Ectodermal cell (in vitro differentiated cells): ENCODE data around the gene TRIM56.
"Not testable (repeated sequence)": the region's sequence is repeated elsewhere in the genome, so short reads cannot be mapped to it uniquely, and the experiment has no call there.

Experiments
- H3K27ac ChIP-seq: 2 replicates; pipeline ENCODE4 v1.7.0; 2013; ENCODE audit warnings: mild to moderate bottlenecking, low read depth, low read length; ENCODE audit not compliant: insufficient read depth, poor library complexity, severe bottlenecking
- H3K27me3 ChIP-seq: 2 replicates; pipeline ENCODE4 v1.7.0; 2013; ENCODE audit warnings: mild to moderate bottlenecking, low read length; ENCODE audit not compliant: insufficient read depth, control insufficient read depth, poor library complexity, severe bottlenecking
- H3K36me3 ChIP-seq: one replicate; pipeline ENCODE4 v1.7.0; 2013; ENCODE audit warnings: low read length; ENCODE audit not compliant: control insufficient read depth, insufficient read depth
- H3K4me1 ChIP-seq: one replicate; pipeline ENCODE4 v1.7.0; 2013; ENCODE audit warnings: low read length; ENCODE audit not compliant: control insufficient read depth, insufficient read depth
- H3K4me3 ChIP-seq: 2 replicates; pipeline ENCODE4 v1.7.0; 2013; ENCODE audit warnings: low read depth, low read length, control low read depth; ENCODE audit not compliant: insufficient read depth
- H3K9me3 ChIP-seq: 2 replicates; pipeline ENCODE4 v1.7.0; 2013; ENCODE audit warnings: mild to moderate bottlenecking, low read length, moderate library complexity; ENCODE audit not compliant: control insufficient read depth
- WGBS, 2 experiments: methylation state at CpG; one replicate each; pipeline ENCODE4 v1.1.7; 2013; ENCODE audit warnings: missing lambda C conversion rate in 2 of 2; 5-methylcytosine and 5-hydroxymethylcytosine counted together

The TRIM56 gene

DNA sequence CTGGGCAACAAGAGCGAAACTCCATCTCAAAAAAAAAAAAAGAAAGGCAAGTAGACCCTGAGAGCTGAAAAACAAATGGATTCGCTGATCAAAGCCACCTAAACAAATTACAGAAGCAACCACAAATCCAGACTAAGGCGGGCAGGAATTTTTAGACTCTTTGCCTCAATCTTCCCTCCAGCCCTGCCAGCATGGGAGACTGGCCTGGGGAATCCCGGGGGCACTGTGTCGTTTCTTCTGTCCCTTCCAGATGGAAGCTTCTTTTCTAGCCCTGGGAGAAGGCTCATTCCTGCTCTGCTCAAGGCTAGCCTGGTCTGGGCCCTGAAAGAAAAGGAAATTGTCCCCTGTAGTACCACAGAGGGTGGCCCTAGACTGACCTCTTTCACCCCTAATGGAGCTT lies 26.0 kb downstream of the TRIM56 start:
- Histone ChIP-seq H3K4me1 (peaks cover 5% of the 10 kb centered on the region), H3K27ac (no peak overlapping the region), H3K27me3 (no peaks in the 10 kb centered on the region), H3K36me3 (no peaks in the 10 kb centered on the region), H3K4me3 (no peak overlapping the region), H3K9me3 (no peaks in the 10 kb centered on the region)
- 86 to 93% methylated on average over 5 of the region's 5 CpGs for WGBS, 2 experiments

GRCh38 chr7:101112233-101112632 lies 27.0 kb downstream of the TRIM56 start:
- 92 to 93% methylated on average over 11 of the region's 11 CpGs for WGBS, 2 experiments
- Histone ChIP-seq H3K27me3 (no peaks in the 10 kb centered on the region), H3K9me3 (no peaks in the 10 kb centered on the region), H3K27ac (no peak overlapping the region), H3K4me3 (no peak overlapping the region), H3K4me1 (peaks cover 5% of the 10 kb centered on the region), H3K36me3 (no peaks in the 10 kb centered on the region)

DNA sequence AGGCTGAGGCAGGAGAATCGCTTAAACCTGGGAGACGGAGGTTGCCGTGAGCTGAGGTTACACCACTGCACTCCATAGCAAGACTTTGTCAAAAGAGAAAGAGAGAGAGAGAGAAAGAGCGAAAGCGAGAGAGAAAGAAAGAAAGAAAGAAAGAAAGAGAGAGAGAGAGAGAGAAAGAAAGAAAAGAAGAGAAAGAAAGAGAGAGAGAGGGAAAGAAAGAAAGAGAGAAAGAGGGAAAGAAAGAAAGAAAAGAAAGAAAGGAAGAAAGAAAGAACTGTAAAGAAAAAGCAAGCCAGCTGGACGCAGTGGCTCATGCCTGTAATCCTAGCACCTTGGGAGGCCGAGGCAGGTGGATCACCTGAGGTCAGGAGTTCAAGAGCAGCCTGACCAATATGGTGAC lies 27.9 kb downstream of the TRIM56 start:
- H3K4me1 ChIP-seq, H3K9me3 ChIP-seq, H3K36me3 ChIP-seq, H3K27me3 ChIP-seq, H3K4me3 ChIP-seq, H3K27ac ChIP-seq: not testable (repeated sequence)
- 92% methylated on average over 7 of the region's 7 CpGs for WGBS, 2 experiments

- 94% methylated on average over 11 of the region's 11 CpGs for WGBS, 2 experiments
These were observed 28.6 kb downstream of the TRIM56 start for GRCh38 chr7:101113836-101114235.

DNA sequence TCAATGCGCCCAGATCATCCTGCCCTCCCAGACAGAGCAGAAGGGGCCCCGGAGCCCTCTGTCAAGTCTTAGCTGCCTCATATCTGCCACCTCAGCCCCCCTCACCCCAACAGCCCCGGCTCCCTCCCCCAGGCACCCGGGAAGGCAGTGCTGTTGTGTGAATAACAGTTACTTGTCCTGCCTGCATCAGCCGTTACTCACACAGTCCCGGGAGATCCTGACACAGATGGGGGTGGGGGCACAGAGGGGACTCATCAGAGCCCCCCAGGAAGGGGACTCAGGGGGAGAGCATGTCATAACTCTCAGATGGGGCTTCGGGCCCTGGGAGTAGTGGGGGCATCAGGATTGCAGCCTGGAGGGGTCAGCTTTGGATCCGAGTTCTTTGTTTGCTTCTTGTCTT lies 29.2 kb downstream of the TRIM56 start:
- no peak overlapping the region for H3K27ac ChIP-seq
- 80 to 85% methylated on average over 7 of the region's 8 CpGs for WGBS, 2 experiments
- H3K9me3 ChIP-seq: no peaks in the 10 kb centered on the region
- H3K36me3 ChIP-seq: no peaks in the 10 kb centered on the region
- no peaks in the 10 kb centered on the region for H3K27me3 ChIP-seq
- H3K4me3 ChIP-seq: no peak overlapping the region
- H3K4me1 ChIP-seq: no peaks in the 10 kb centered on the region

More at GRCh38 chr7:101113836-101114235, 28.6 kb downstream of the TRIM56 start:
- H3K4me1 ChIP-seq: no peaks in the 10 kb centered on the region
- H3K27ac ChIP-seq: no peak overlapping the region
- no peak overlapping the region for H3K4me3 ChIP-seq
- no peaks in the 10 kb centered on the region for H3K9me3 ChIP-seq
- no peaks in the 10 kb centered on the region for H3K36me3 ChIP-seq
- H3K27me3 ChIP-seq: no peaks in the 10 kb centered on the region

DNA sequence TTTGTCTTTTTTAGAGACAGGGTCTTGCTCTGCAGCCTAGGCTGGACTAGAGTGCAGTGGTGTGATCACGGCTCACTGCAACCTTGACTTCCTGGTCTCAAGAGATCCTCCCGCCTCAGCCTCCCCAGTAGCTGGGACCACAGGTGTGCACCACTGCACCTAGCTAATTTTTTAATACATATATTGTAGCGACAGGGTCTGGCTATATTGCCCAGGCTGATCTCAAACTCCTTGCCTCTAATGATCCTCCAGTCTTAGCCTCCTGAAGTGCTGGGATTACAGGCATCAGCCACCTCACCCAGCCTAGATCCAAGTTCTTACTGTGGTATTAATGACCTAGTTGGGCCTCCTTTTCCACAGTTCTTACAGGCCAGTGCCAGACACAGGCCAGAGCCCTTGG lies 29.9 kb downstream of the TRIM56 start:
- Histone ChIP-seq H3K4me3 (no peak overlapping the region), H3K27ac (no peak overlapping the region), H3K4me1 (no peaks in the 10 kb centered on the region), H3K27me3 (no peaks in the 10 kb centered on the region), H3K36me3 (no peaks in the 10 kb centered on the region), H3K9me3 (no peaks in the 10 kb centered on the region)
- WGBS, 2 experiments: 88 to 96% methylated on average over 3 of the region's 3 CpGs

- no peaks in the 10 kb centered on the region for H3K36me3 ChIP-seq
- H3K4me3 ChIP-seq: no peak overlapping the region
- H3K27me3 ChIP-seq: no peaks in the 10 kb centered on the region
- H3K27ac ChIP-seq: no peak overlapping the region
- 83 to 87% methylated on average over 10 of the region's 10 CpGs for WGBS, 2 experiments
- peaks cover 1% of the 10 kb centered on the region for H3K4me1 ChIP-seq
- no peaks in the 10 kb centered on the region for H3K9me3 ChIP-seq
These were observed 31.6 kb downstream of the TRIM56 start for GRCh38 chr7:101116898-101117297.

DNA sequence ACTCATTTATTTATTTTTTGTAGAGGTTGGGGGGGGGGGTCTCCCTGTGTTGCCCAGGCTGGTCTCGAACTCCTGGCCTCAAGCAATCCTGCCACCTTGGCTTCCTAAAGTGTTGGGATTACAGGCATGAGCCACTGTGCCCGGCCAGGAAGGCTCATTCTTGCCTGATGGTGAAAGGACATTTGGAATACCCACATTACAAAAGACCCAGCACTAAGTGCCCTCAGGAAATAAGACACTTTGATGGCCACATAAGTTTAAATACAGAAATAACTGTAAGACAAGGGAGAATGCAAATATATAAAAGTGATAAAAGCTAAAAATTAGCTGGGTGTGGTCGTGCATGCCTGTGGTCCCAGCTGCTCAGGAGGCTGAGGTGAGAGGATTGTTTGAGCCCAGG lies 33.6 kb downstream of the TRIM56 start:
- H3K4me1 ChIP-seq: peaks cover 4% of the 10 kb centered on the region
- no peaks in the 10 kb centered on the region for H3K27me3 ChIP-seq
- H3K36me3 ChIP-seq: no peaks in the 10 kb centered on the region
- no peak overlapping the region for H3K27ac ChIP-seq
- H3K4me3 ChIP-seq: no peak overlapping the region
- WGBS, 2 experiments: 88 to 91% methylated on average over 3 of the region's 3 CpGs
- no peaks in the 10 kb centered on the region for H3K9me3 ChIP-seq

GRCh38 chr7:101119876-101120275 lies 34.6 kb downstream of the TRIM56 start:
- no peaks in the 10 kb centered on the region for H3K9me3 ChIP-seq
- H3K27ac ChIP-seq: no peak overlapping the region
- H3K27me3 ChIP-seq: no peaks in the 10 kb centered on the region
- 87% methylated on average over 10 of the region's 10 CpGs for WGBS, 2 experiments
- H3K4me3 ChIP-seq: no peak overlapping the region
- peaks cover 4% of the 10 kb centered on the region for H3K4me1 ChIP-seq
- H3K36me3 ChIP-seq: no peaks in the 10 kb centered on the region

DNA sequence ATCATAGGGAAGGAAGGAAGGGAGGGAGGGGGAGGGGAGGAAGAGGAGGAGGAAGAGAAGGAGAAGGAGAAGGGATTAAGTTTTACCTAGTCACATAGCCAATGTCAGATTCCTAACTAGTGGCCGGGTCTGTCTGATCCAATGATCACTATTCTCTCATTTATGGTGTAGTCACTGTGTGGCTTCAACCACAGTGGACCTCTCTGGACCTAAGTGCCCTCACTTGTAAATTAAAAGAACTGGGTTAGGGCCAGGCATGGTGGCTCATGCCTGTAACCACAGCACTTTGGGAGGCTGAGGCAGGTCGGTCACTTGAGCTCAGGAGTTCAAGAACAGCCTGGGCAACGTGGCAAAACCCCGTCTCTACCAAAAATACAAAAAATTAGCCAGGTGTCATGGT lies 35.0 kb downstream of the TRIM56 start:
- Histone ChIP-seq H3K36me3 (no peaks in the 10 kb centered on the region), H3K4me1 (peaks cover 4% of the 10 kb centered on the region), H3K27me3 (no peaks in the 10 kb centered on the region), H3K9me3 (no peaks in the 10 kb centered on the region), H3K4me3 (no peak overlapping the region), H3K27ac (no peak overlapping the region)
- 91 to 94% methylated on average over 4 of the region's 4 CpGs for WGBS, 2 experiments

GRCh38 chr7:101121631-101121990 lies 36.3 kb downstream of the TRIM56 start:
- WGBS, 2 experiments: 91 to 94% methylated on average over 8 to 9 of the region's 9 CpGs
- not testable (repeated sequence) for H3K27me3 ChIP-seq, H3K9me3 ChIP-seq, H3K4me3 ChIP-seq, H3K36me3 ChIP-seq, H3K4me1 ChIP-seq, H3K27ac ChIP-seq
